Measurements from ENCODE around the gene FAM13A. TPM values are rescaled to one million over a fixed set of nuclear protein-coding genes. Genes with fewer than 3 reads are reported as not detected.

The FAM13A gene
- total RNA-seq, 1 donor from 2014 or later = 16.7 TPM

DNA sequence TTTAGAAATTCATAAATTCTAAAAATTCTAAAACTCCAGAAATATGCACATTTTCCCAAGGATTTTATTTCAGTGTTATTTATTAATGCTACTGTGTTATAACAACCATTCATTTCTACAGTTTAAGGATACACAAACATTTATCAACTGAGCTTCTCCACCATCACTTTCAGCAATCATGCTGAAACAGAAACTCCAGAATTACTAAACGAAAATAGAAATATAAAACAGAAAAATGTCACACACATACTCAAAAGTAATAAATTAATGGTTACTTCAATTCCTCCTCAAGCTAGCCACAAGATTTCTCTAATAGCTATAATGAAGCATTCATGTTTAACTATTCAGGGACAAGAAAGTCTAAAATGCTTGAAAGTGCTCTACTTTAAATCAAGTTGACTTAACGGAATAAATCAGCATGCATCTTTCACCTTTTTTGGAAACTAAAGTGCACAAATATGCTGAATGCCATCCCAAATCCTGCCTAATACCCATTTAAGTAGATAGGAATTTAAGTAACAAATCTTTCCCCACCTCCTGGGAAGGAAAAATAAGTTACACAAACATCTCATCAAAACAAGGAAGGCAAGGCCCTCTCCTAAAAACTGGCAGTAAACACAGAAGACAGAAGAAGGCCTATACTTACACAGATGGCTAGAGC, 563 bp downstream of the FAM13A start:
- Mint-ChIP-seq H3K36me3 (ENCODE audit: low read depth, unreplicated experiment) (peaks cover 2% of the 10 kb centered on the region), H3K9me3 (ENCODE audit: unreplicated experiment) (no peaks in the 10 kb centered on the region)

GRCh38 chr4:89055157-89056080, 1.6 kb downstream of the FAM13A start:
- no peak for DNase-seq (ENCODE audit: low spot score)
- Mint-ChIP-seq H3K4me1 (ENCODE audit: unreplicated experiment) (peaks cover 35% of the 10 kb centered on the region), H3K36me3 (ENCODE audit: low read depth, unreplicated experiment) (peaks cover 4% of the 10 kb centered on the region), H3K4me3 (ENCODE audit: unreplicated experiment) (peak overlapping the region; percentile 78), H3K27ac (ENCODE audit: unreplicated experiment) (peak overlapping the region; percentile 2), H3K9me3 (ENCODE audit: unreplicated experiment) (no peaks in the 10 kb centered on the region), H3K27me3 (ENCODE audit: unreplicated experiment) (no peaks in the 10 kb centered on the region)
- TF ChIP-seq CTCF (IDR thresholded peaks at IDR 0.05; ENCODE audit: unreplicated experiment) = no peak

More for the DNA sequence above, 563 bp downstream of the FAM13A start:
- Mint-ChIP-seq H3K27ac (ENCODE audit: unreplicated experiment) (peak overlapping the region; percentile 90), H3K4me1 (ENCODE audit: unreplicated experiment) (peaks cover 35% of the 10 kb centered on the region), H3K27me3 (ENCODE audit: unreplicated experiment) (no peaks in the 10 kb centered on the region), H3K4me3 (ENCODE audit: unreplicated experiment) (peak overlapping the region; percentile 91)
- DNase-seq (ENCODE audit: low spot score) = no peak
- TF ChIP-seq CTCF (IDR thresholded peaks at IDR 0.05; ENCODE audit: unreplicated experiment) = no peak

- Mint-ChIP-seq H3K36me3 (ENCODE audit: low read depth, unreplicated experiment) (peaks cover 4% of the 10 kb centered on the region), H3K4me3 (ENCODE audit: unreplicated experiment) (peak overlapping the region; percentile 13), H3K4me1 (ENCODE audit: unreplicated experiment) (peaks cover 35% of the 10 kb centered on the region), H3K27ac (ENCODE audit: unreplicated experiment) (no peak overlapping the region), H3K27me3 (ENCODE audit: unreplicated experiment) (no peaks in the 10 kb centered on the region), H3K9me3 (ENCODE audit: unreplicated experiment) (no peaks in the 10 kb centered on the region)
- no peak for DNase-seq (ENCODE audit: low spot score)
- no peak for TF ChIP-seq CTCF (IDR thresholded peaks at IDR 0.05; ENCODE audit: unreplicated experiment)
Observed at GRCh38 chr4:89054627-89055026, 2.4 kb downstream of the FAM13A start.

DNA sequence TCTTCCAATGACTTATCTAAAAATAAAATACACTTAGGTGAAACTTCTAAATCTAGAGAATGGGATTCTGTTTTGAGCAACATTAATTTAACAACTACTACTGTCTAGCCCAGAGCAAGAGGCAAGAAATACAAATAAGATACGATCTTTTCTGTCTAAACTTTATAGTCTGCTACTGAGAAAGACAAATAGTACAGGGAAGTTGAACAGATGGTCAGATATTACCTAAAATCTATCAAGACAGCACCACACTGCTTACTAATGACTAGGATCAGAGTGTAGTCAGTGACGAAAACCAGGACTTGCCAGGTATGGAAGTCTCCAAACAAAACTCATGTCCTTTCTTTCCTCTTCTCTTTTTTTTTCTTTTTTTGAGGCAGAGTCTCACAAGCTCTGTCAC, 7.1 kb downstream of the FAM13A start:
- no peaks in the 10 kb centered on the region for H3K9me3 Mint-ChIP-seq (ENCODE audit: unreplicated experiment)
- no peak for DNase-seq (ENCODE audit: low spot score)
- no peaks in the 10 kb centered on the region for H3K27me3 Mint-ChIP-seq (ENCODE audit: unreplicated experiment)
- TF ChIP-seq CTCF (IDR thresholded peaks at IDR 0.05; ENCODE audit: unreplicated experiment) = no peak
- peaks cover 25% of the 10 kb centered on the region for H3K4me1 Mint-ChIP-seq (ENCODE audit: unreplicated experiment)
- peak overlapping the region; percentile 63 for H3K27ac Mint-ChIP-seq (ENCODE audit: unreplicated experiment)
- H3K36me3 Mint-ChIP-seq (ENCODE audit: low read depth, unreplicated experiment) = peaks cover 4% of the 10 kb centered on the region
- no peak overlapping the region for H3K4me3 Mint-ChIP-seq (ENCODE audit: unreplicated experiment)

All from endothelial cell (in vitro differentiated cells).